Measurements from ENCODE around the gene TRIM52. TPM values are rescaled to one million over a fixed set of nuclear protein-coding genes. Genes with fewer than 3 reads are reported as not detected.

The TRIM52 gene
- total and polyA plus RNA-seq, 2 of the 4 experiments (the other 2 are of a cell fraction) = 2.3 to 6.9 TPM

- Histone ChIP-seq H4K20me1 (ENCODE audit: insufficient read depth, low read length) (peaks cover 48% of the 10 kb centered on the region), H2AK5ac (ENCODE audit: low read depth, low read length) (no peak overlapping the region), H4K91ac (ENCODE audit: insufficient read depth, low read depth, low read length) (no peak overlapping the region), H3K23ac (ENCODE audit: low read depth, low read length) (no peak overlapping the region), H3K4ac (ENCODE audit: low read depth, low read length) (no peak overlapping the region), H3K9me3 (ENCODE audit: control insufficient read depth, insufficient read depth, low read length) (no peaks in the 10 kb centered on the region), H3K79me1 (ENCODE audit: low read depth in 1 of 2, low read length in 2 of 2) (peaks cover 16 to 33% of the 10 kb centered on the region in 2 experiments), H4K8ac (ENCODE audit: low read depth in 2 of 2, low read length in 2 of 2) (no peak overlapping the region), H3K27ac (ENCODE audit: insufficient read depth, low read length) (no peak overlapping the region), H3K9me1 (ENCODE audit: insufficient read depth, low read length) (no peaks in the 10 kb centered on the region; the same call in 1 of the 2 replicates), H3K9ac (ENCODE audit: low read depth, low read length) (no peak overlapping the region), H2BK5ac (ENCODE audit: low read depth, low read length, poor library complexity, severe bottlenecking) (no peak overlapping the region), H2BK120ac (ENCODE audit: low read depth, low read length) (no peak overlapping the region), H2BK20ac (ENCODE audit: low read depth, low read length) (no peak overlapping the region), H2BK15ac (ENCODE audit: low read depth, low read length) (no peak overlapping the region), H3K4me3 (ENCODE audit: insufficient read depth, low read depth, low read length) (no peak overlapping the region), H3K56ac (ENCODE audit: extremely low read depth, insufficient read depth, low read length) (no peak overlapping the region), H3K27me3 (ENCODE audit: control insufficient read depth, insufficient read depth, low read length) (no peaks in the 10 kb centered on the region), H3K36me3 (ENCODE audit: control insufficient read depth, insufficient read depth, low read length) (peaks cover 66% of the 10 kb centered on the region), H4K5ac (ENCODE audit: low read depth, low read length) (no peak overlapping the region), H2AFZ (replicated peaks; ENCODE audit: low read length, poor library complexity) (no peak overlapping the region), H3K4me2 (ENCODE audit: low read depth, low read length) (no peak overlapping the region), H3K18ac (ENCODE audit: low read depth, low read length) (no peak overlapping the region), H3K4me1 (ENCODE audit: control insufficient read depth, insufficient read depth, low read length) (no peaks in the 10 kb centered on the region), H2AK9ac (replicated peaks; ENCODE audit: low read depth, low read length, poor library complexity) (no peak overlapping the region), H3K14ac (replicated peaks; ENCODE audit: low read depth, low read length) (no peak overlapping the region)
- dilution Hi-C loops (cut with HindIII; ENCODE audit: low sequenced_read_pairs, unreplicated experiment) (no loop called here), intact Hi-C loops (cut with micrococcal nuclease) (no loop called here), in situ Hi-C loops (cut with MboI; ENCODE audit: low sequenced_read_pairs) (no loop called here)
- ATAC-seq (ENCODE audit: low read depth) (no peak), DNase-seq (no peak)
- ChIA-PET POLR2A (ENCODE audit: unreplicated experiment) (no interaction called here), CTCF (no interaction called here)
- no TSS peak for BruUV-seq (replicated peaks)
- WGBS, 2 experiments (ENCODE audit: extremely low coverage in 2 of 2, insufficient read length in 1 of 2) = 76% methylated on average over 6 of the region's 16 CpGs; no CpG with 5 or more reads in 1 of the 2 experiments
- TF ChIP-seq RCOR1 (IDR thresholded peaks at IDR 0.05; ENCODE audit: insufficient replicate concordance, low read length) = no peak
- TF ChIP-seq RAD21 (IDR thresholded peaks at IDR 0.05; ENCODE audit: low read length) = no peak
- no peak for TF ChIP-seq USF2 (IDR thresholded peaks at IDR 0.05; ENCODE audit: low read depth, low read length)
- TF ChIP-seq RFX5 (IDR thresholded peaks at IDR 0.05; ENCODE audit: low read depth, low read length) = no peak
- no peak for TF ChIP-seq SMC3 (IDR thresholded peaks at IDR 0.05; ENCODE audit: low read depth, low read length)
- TF ChIP-seq MAZ (IDR thresholded peaks at IDR 0.05; ENCODE audit: borderline replicate concordance, low read depth, low read length) = no peak
- TF ChIP-seq ELK1 (IDR thresholded peaks at IDR 0.05; ENCODE audit: borderline replicate concordance, low read depth, low read length) = no peak
- TF ChIP-seq POLR2A (IDR thresholded peaks at IDR 0.05; ENCODE audit: low read depth, low read length) = no peak
- no peak for TF ChIP-seq CTCF (conservative IDR thresholded peaks at IDR 0.05; ENCODE audit: low read depth, low read length)
- TF ChIP-seq MAFK (IDR thresholded peaks at IDR 0.05; ENCODE audit: low read depth, low read length) = no peak
- no peak for TF ChIP-seq CEBPB (IDR thresholded peaks at IDR 0.05; ENCODE audit: low read depth, low read length)
- no peak for TF ChIP-seq CHD1 (IDR thresholded peaks at IDR 0.05; ENCODE audit: low read depth, low read length)
- no peak for TF ChIP-seq FOS (IDR thresholded peaks at IDR 0.05; ENCODE audit: low read depth, low read length)
- no peak for TF ChIP-seq BHLHE40 (IDR thresholded peaks at IDR 0.05; ENCODE audit: low read depth, low read length)
- no peak for TF ChIP-seq MXI1 (IDR thresholded peaks at IDR 0.05; ENCODE audit: borderline replicate concordance, low read depth, low read length)
- TF ChIP-seq NFE2L2 (IDR thresholded peaks at IDR 0.05; ENCODE audit: low read depth, low read length) = no peak
These were observed 27.7 kb downstream of the TRIM52 start for GRCh38 chr5:181233088-181233800.

Data from IMR-90 (cell line).